Stimulated activated CD4-positive, alpha-beta T cell treated with anti-CD3 and anti-CD28 coated beads, Interleukin-4, amount 100 ng/mL, for 4 hours (primary cell): ENCODE results near the gene KRTAP10-9.

Experiments
- DNase-seq, 2 experiments: peaks; one replicate each; pipeline ENCODE4 v3.0.0-alpha.2; 2020

KRTAP10-9 gene

GRCh38 chr21:44670642-44671432 lies 43.9 kb downstream of the KRTAP10-9 start:
- no peak for DNase-seq

GRCh38 chr21:44671911-44672310 lies 45.0 kb downstream of the KRTAP10-9 start:
- no peak for DNase-seq

- DNase-seq: no peak
Measured at GRCh38 chr21:44677881-44678280, 51.0 kb downstream of the KRTAP10-9 start.
